RWPE1 (cell line): ENCODE results near the gene CCDC92.

Experiments used
- CTCF ChIA-PET: fragments of 350-600 bp; sonication (Branson Sonifier 250); formaldehyde crosslinking; extraction: SDS; loops from one replicate; lab custom pipeline; 2021; lab: Yijun Ruan, JAX
- POLR2A ChIA-PET: fragments of 400-600 bp; formaldehyde crosslinking; extraction: SDS; loops from one replicate; lab custom pipeline; 2020; ENCODE audit warnings: antibody characterized with exemption; ENCODE audit not compliant: low non-redundant PET; lab: Yijun Ruan, JAX
- DNase-seq: peaks from one replicate; pipeline ENCODE4 v3.0.0; 2012; ENCODE audit warnings: low spot score
- H3K27ac ChIP-seq: fragments of 450-650 bp; 2 replicates; pipeline ENCODE4 v1.5.1; 2017
- CTCF ChIP-seq: fragments of 450-650 bp; conservative IDR thresholded peaks from 2 replicates; pipeline ENCODE4 v1.5.1; 2017; ENCODE audit warnings: low read depth, mild to moderate bottlenecking

CCDC92 gene

GRCh38 chr12:123907726-123908476, 64.7 kb downstream of the CCDC92 start:
- TF ChIP-seq CTCF, result no peak
- ChIA-PET POLR2A (no interaction called here), CTCF (interaction anchor here (0.6 kb wide), 1 partner anchor 691 kb away, joined by 3 read pairs; no protein-coding TSS in a partner anchor)
- H3K27ac ChIP-seq, result no peak overlapping the region
- no peak for DNase-seq

- ChIA-PET CTCF (interaction anchor here (0.6 to 1.2 kb wide), 2 partner anchors 17 to 253 kb away, joined by 3 to 5 read pairs; no protein-coding TSS in a partner anchor), POLR2A (no interaction called here)
Observed at GRCh38 chr12:123906711-123907420, 65.8 kb downstream of the CCDC92 start.

GRCh38 chr12:123905319-123905925, 67.2 kb downstream of the CCDC92 start:
- POLR2A ChIA-PET, result interaction anchor here (0.7 to 0.8 kb wide), 2 partner anchors 90 to 99 kb away, joined by 3 read pairs; no protein-coding TSS in a partner anchor
- CTCF ChIA-PET, result interaction anchor here (0.6 to 1.3 kb wide), 17 partner anchors 8 to 704 kb away, joined by 3 to 9 read pairs (median 4); no protein-coding TSS in a partner anchor
- peak; percentile 61 for TF ChIP-seq CTCF
- H3K27ac ChIP-seq, result no peak overlapping the region
- peak; percentile 59 for DNase-seq

More at GRCh38 chr12:123906711-123907420, 65.8 kb downstream of the CCDC92 start:
- H3K27ac ChIP-seq, result no peak overlapping the region
- TF ChIP-seq CTCF, result no peak
- DNase-seq, result no peak

- H3K27ac ChIP-seq, result no peak overlapping the region
- ChIA-PET CTCF (interaction anchor here (0.7 to 1.0 kb wide), 2 partner anchors 81 to 133 kb away, joined by 3 read pairs; no protein-coding TSS in a partner anchor), POLR2A (interaction anchor here (0.6 kb wide), 1 partner anchor 99 kb away, joined by 3 read pairs; no protein-coding TSS in a partner anchor)
- no peak for DNase-seq
- TF ChIP-seq CTCF, result no peak
Observed at GRCh38 chr12:123903301-123904065, 69.1 kb downstream of the CCDC92 start.

GRCh38 chr12:123902821-123903220, 69.8 kb downstream of the CCDC92 start:
- TF ChIP-seq CTCF, result no peak
- no peak for DNase-seq
- H3K27ac ChIP-seq, result no peak overlapping the region
- POLR2A ChIA-PET, result interaction anchor here (0.6 kb wide), 1 partner anchor 99 kb away, joined by 3 read pairs; no protein-coding TSS in a partner anchor
- CTCF ChIA-PET, result interaction anchor here (1.0 kb wide), 1 partner anchor 133 kb away, joined by 3 read pairs; no protein-coding TSS in a partner anchor
